Epithelial cell of proximal tubule (primary cell): ENCODE measurements around the gene DAB2IP. TPM values are rescaled to one million over a fixed set of nuclear protein-coding genes. Genes with fewer than 3 reads are reported as not detected.

Experiments used
- DNase-seq: peaks from one replicate; pipeline ENCODE4 v3.0.0-alpha.2; 2011; ENCODE audit warnings: low read depth
- H3K4me3 ChIP-seq: 2 replicates; pipeline ENCODE4 v1.5.1; 2011; ENCODE audit warnings: low read depth, mild to moderate bottlenecking, low read length
- total RNA-seq: library from RNA; depleted of rRNA; stranded (reverse); fragments of >200 nt; gene quantifications from 2 replicates; pipeline ENCODE4 v1.2.3, GENCODE V29; 2015
- TF ChIP-seq, protein P1 (sequence below): conservative IDR thresholded peaks from 2 replicates; pipeline ENCODE4 v1.5.1; 2012; ENCODE audit warnings: low read depth, mild to moderate bottlenecking, low read length

DAB2IP gene
- total RNA-seq, 1 donor from 2014 or later, result 23.8 TPM

DNA sequence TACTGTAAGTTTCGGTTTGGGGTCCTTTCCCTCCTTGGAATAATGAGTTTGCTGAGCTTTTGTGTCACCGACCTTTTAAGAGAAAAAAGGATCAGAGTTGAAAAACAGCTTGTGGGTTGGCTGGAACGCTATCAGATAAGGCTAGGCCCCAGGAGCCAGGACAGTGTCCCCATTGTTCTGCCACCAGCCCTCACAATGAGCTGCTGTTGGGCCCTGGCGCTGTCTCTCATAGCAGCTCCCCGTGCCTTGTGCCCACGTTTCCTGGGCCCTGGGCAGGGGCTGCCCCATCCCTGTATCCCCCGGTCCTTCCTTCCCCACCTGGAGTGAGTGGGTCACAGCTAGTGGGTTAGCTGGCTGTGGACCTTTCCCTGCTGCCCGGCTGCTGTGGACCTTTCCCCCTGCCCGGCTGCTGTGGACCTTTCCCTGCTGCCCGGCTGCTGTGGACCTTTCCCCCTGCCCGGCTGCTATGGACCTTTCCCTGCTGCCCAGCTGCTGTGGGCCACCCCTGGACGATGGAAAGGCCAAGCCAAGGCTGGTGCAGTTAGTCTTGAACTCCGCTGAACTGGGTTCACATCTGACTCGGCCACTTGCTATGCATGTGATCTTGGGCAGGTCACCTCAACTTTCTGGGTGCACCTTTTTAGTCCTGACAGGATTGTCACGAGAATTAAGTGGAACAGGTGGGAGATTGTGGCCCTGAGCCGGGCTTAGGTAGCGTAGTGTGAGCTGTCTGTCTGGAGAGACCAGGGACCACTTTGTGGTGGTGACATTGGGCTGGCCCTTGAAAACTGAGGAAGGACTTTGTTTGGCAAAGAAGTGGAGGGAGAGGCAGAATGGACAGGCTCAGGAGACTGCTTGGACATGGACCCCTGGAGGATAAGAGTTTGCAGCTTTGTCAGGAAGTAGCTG, 99.5 kb downstream of the DAB2IP start:
- H3K4me3 ChIP-seq, result no peak overlapping the region
- no peak for DNase-seq
- TF ChIP-seq, protein P1, sequence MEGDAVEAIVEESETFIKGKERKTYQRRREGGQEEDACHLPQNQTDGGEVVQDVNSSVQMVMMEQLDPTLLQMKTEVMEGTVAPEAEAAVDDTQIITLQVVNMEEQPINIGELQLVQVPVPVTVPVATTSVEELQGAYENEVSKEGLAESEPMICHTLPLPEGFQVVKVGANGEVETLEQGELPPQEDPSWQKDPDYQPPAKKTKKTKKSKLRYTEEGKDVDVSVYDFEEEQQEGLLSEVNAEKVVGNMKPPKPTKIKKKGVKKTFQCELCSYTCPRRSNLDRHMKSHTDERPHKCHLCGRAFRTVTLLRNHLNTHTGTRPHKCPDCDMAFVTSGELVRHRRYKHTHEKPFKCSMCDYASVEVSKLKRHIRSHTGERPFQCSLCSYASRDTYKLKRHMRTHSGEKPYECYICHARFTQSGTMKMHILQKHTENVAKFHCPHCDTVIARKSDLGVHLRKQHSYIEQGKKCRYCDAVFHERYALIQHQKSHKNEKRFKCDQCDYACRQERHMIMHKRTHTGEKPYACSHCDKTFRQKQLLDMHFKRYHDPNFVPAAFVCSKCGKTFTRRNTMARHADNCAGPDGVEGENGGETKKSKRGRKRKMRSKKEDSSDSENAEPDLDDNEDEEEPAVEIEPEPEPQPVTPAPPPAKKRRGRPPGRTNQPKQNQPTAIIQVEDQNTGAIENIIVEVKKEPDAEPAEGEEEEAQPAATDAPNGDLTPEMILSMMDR, result no peak

DNA sequence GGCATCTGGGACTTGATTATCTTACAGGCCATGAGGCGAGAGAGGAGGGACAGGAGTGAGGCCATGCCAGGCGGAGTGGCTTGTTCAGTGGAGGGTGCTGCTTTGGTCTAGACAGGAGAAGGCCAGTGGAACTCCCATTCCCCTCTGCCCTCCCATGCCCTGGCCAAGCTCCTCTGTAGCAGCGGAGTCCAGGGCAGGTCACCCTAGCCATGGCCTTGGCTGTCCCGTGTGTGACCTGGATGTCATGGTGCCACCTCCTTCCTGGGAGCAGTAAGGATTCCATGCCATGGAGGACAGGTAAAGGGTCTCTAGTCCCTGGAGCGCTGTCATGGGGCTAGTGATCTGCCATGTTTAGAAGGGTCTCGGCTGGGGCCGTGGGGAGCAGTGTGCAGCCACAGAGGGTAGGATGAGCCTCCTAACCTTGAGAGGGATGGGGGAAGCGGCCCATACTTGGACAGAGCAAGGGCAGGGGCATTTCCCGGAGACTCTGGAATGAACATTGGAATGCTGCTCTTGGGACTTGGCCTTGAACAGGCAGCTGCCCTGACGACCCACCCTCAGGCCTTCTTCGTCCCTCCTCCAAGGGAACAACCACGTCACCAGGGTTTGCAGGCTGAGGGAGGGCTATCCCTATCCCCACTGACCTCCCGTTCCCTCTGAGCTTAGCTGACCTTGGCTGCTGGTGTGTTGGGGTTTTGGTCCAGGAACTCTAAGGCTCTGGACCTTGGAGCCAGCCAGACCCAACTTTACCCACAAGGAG, 100.4 kb downstream of the DAB2IP start:
- TF ChIP-seq, protein P1, result no peak
- no peak overlapping the region for H3K4me3 ChIP-seq
- no peak for DNase-seq

DNA sequence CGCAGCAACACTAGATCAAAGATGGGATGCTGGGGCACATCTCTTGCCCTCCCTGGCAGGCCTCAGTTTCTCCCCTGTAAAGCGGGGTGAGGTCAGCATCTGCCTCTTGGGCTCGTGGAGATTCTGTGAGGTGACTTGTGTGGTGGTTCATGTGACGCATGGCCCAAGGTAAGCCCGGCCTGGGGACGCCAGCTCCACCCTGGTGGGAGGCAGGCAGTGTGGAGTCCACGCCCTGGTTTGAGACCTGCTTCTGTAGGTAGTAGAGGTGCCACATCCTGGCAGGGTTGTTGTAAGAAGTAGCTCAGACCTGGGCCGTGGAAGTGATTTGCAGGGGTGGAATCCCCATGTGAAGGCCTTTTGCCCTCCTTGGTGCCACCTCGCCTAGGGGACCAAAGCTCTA, 101.5 kb downstream of the DAB2IP start:
- TF ChIP-seq, protein P1, result no peak
- DNase-seq, result no peak

DNA sequence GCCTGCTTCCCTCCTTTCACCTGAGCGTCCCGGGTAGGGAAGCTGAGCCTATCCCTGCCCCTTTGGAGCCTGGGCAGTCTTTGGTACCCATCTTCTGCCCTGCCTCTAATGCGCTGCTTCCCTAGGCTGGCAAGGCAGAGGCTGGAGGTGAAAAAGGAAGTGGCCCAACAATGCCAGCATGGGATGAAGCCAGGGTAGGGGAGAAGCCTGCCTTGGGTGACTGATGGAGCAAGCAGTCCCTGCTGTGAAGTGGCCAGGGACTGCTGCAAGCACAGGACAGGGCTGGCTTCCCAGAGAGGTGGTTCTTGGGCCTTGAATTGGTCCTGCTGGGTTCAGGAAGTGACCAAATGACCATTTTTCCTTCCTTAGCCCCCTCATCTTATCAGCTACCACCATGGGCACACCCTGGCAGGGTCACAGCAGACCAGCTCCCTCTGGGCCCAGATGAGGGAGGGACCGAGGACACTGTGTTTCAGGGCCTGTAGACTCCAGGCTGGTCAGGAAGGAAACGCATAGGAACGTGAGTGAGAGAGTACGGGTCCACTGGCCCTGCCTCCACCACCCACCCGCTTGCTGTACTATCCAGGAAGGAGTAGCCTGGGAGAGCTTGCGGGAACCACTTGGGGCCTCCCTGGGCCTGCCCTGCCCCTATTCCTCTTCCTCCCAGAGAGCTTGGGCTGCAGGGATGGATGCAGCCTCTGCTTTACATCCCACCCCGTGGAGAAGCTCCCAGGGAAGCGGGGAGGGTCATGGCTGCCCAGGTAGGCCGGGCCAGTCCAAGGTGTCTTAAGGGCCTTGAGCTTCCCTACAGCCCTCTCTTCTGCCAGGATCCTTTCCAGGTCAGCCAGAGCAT, 102.6 kb downstream of the DAB2IP start:
- no peak overlapping the region for H3K4me3 ChIP-seq
- TF ChIP-seq, protein P1, result no peak
- no peak for DNase-seq

More for the DNA sequence above, 101.5 kb downstream of the DAB2IP start:
- no peak overlapping the region for H3K4me3 ChIP-seq

DNA sequence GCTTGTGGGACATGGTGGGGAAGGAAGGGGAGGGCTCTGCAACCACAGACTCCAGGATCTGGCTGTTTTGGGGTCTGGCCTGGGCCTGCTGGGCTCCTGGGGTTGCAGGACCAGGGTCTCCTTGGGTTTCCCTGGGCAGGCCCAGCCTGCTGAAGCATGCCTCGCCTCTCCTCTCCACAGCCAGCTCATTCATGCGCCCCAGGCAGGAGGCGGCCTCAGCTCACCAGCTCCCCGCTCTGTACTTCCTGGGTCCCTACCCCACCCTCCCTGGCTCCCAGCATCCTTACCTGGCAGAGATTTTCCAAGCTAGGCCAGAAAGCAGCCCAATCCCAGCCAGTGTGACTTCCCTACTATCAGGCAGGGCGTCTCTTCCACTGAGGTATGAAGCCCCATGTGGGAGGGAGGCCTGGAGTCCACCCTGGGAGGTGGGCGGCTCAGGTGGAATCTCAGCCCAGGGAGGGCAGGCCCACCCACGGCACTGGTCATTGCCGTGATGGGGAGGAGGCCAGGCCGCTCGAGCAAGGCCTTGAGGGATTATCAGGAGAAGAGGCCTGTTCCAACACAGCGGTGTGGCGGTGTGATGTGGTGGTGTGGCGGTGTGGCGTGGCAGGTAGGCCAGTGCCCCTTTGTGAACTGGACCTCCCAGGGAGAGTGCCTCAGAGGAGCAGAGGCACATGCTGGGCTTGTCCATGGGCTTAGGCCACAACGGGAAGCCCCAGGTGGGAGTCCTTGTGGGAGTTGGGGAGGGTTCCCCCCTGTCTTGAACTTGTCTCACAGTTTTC, 103.4 kb downstream of the DAB2IP start:
- no peak overlapping the region for H3K4me3 ChIP-seq
- DNase-seq, result no peak
- TF ChIP-seq, protein P1, result no peak

DNA sequence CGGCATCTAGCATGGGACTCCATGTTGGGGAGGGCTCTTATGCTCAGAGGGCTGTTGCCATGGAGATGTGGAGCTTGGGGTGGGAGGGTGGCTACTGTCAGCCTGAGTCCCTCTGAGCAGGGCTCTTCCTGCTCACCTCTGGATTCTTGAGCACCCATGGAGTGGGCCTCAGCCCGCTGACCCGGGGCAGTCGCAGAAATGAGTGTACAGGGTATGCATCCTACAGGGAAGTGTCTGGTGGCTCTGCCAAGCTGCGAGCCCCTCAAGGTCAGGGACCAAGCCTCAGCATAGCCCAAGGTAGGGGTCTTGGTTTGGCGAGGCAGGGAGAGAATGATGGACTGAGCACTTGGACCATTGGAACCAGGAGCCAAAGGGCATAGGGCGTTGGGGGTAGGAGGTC, 104.1 kb downstream of the DAB2IP start:
- H3K4me3 ChIP-seq, result no peak overlapping the region
- no peak for DNase-seq
- TF ChIP-seq, protein P1, result no peak
